GM12878 (cell line): ENCODE results near the gene SPTLC2. TPM values are rescaled to one million over a fixed set of nuclear protein-coding genes. Genes with fewer than 3 reads are reported as not detected.
A peak's percentile ranks its signal among the peaks of the same experiment; 100 is the strongest.

Experiments used
- CEBPZ ChIP-seq: fragments of 150-350 bp; IDR thresholded peaks from 2 replicates; pipeline ENCODE4 v1.6.1; 2016; ENCODE audit warnings: low read depth, low read length
- GABPA ChIP-seq: IDR thresholded peaks from 2 replicates; pipeline ENCODE4 v1.6.1; 2014; ENCODE audit warnings: antibody characterized with exemption, low read depth, mild to moderate bottlenecking, inconsistent platforms
- ZBTB40 ChIP-seq: fragments of 450-650 bp; IDR thresholded peaks from 2 replicates; pipeline ENCODE4 v1.6.1; 2016; ENCODE audit warnings: mild to moderate bottlenecking, moderate library complexity, borderline replicate concordance
- ZNF687 ChIP-seq: fragments of 450-650 bp; IDR thresholded peaks from 2 replicates; pipeline ENCODE4 v1.6.1; 2017; ENCODE audit warnings: mild to moderate bottlenecking, moderate library complexity
- polyA plus RNA-seq, 11 experiments: library from polyadenylated mRNA; depleted of rRNA in 4 of 11; unstranded in 6 of 11; stranded (reverse) in 5 of 11; fragments of >200 nt; fragmentation: Nextera tagmentation in 4 of 11; fragmentation: Illumina TruSeq in 1 of 11; extraction: Ambion mirVana in 4 of 11; extraction: Trizol in 1 of 11; gene quantifications; 1 replicate in 1 of 11; 2 replicates in 10 of 11; pipeline versions ENCODE4 v1.2.1 to v1.2.3, GENCODE V29; 2011 to 2016; ENCODE audit warnings: inconsistent platforms in 2 of 11, missing spikeins in 2 of 11, low read depth in 1 of 11
- total RNA-seq, 4 experiments: library from RNA; depleted of rRNA in 3 of 4; stranded (reverse); fragments of >200 nt in 3 of 4; fragmentation: Illumina TruSeq in 1 of 4; extraction: Trizol in 1 of 4; gene quantifications; 2 replicates each; pipeline versions ENCODE4 v1.2.1 to v1.2.3, GENCODE V29; 2013 to 2021

SPTLC2 gene
- total and polyA plus RNA-seq, 10 of the 15 experiments (the other 5 are each of a cell fraction or from before 2014, with no cell fraction given): 6.9 to 35.1 (median 19.7) TPM

- TF ChIP-seq ZNF687: 0 out of 2 replicates have a peak, but pooled peaks have one; percentile 20
- no peak for TF ChIP-seq CEBPZ
- TF ChIP-seq GABPA: peak; percentile 33; the same call in 1 of the 2 replicates
- TF ChIP-seq ZBTB40: no peak
- TF ChIP-seq, all 136 proteins: peak for 12
Observed at GRCh38 chr14:77641534-77642341, 25.3 kb upstream of the SPTLC2 start (continued).
